Measurements from ENCODE around the gene ERMP1.
"Not testable (repeated sequence)": the region's sequence is repeated elsewhere in the genome, so short reads cannot be mapped to it uniquely, and the experiment has no call there.

ERMP1 gene

GRCh38 chr9:5818424-5819142, 14.3 kb downstream of the ERMP1 start:
- DNase-seq (ENCODE audit: low read depth in 2 of 2): no peak

- DNase-seq (ENCODE audit: low read depth in 2 of 2): no peak
These were observed 15.1 kb downstream of the ERMP1 start for GRCh38 chr9:5817862-5818261.

GRCh38 chr9:5815461-5815860, 17.5 kb downstream of the ERMP1 start:
- DNase-seq (ENCODE audit: low read depth in 2 of 2): no peak

DNA sequence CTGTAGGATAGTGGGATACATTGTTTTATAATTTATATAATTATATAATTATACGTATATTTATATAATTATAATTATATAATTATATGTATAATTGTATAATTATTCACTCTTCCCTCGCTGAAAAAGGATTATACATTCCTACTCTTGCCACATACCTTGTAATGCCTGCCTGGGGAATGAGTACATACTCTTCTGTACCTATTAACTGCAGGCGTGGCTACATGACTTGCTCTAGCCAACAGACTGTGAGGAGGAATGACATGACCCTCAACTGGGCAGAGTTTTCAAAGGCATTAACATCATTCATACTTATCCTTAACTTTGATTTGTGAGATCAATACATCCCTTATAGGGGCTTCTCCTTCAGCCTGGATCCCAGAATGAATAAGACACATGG, 19.1 kb downstream of the ERMP1 start:
- DNase-seq (ENCODE audit: low read depth in 2 of 2): no peak

GRCh38 chr9:5811751-5812150, 21.2 kb downstream of the ERMP1 start:
- DNase-seq (ENCODE audit: low read depth in 2 of 2): no peak

- DNase-seq (ENCODE audit: low read depth in 2 of 2): no peak
These were observed 27.4 kb downstream of the ERMP1 start for GRCh38 chr9:5805478-5805877.

GRCh38 chr9:5801739-5802113, 31.2 kb downstream of the ERMP1 start:
- DNase-seq (ENCODE audit: low read depth in 2 of 2): no peak

DNA sequence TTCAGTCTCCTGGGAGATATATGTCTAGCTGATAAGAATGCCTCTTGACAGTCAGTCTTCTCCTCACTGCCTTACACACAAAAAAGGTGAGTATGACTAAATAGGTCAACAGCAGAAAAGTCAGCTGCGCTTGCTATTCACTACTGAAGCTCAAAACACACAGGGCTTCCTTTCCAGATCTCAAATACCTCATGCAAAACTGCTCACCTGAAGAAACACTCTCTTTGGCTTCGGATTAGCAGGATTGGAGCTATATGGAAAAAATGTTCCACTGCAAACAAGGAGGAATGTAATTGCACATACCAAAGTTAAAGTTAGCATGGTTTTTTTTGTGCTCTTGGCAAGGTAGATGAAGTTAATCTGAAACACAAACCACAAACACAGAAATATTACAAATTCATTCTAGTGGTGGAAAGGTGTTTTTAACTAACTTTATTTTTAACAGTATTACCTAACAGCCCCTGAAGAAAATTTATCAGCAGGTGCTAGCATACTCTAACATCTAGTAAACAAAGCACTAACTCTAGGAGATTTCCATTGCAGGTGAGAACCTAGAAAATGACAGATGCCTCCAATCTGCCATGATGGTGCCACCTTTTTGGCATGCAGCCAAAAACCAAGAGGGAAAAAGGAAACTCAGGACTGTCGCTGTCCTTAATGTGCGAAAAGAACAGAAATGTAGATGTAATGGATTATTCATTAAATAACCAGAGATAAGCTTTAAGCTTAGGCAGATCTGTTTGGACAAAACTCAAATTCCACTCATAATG, 31.8 kb downstream of the ERMP1 start:
- no peak for DNase-seq (ENCODE audit: low read depth in 2 of 2)

DNA sequence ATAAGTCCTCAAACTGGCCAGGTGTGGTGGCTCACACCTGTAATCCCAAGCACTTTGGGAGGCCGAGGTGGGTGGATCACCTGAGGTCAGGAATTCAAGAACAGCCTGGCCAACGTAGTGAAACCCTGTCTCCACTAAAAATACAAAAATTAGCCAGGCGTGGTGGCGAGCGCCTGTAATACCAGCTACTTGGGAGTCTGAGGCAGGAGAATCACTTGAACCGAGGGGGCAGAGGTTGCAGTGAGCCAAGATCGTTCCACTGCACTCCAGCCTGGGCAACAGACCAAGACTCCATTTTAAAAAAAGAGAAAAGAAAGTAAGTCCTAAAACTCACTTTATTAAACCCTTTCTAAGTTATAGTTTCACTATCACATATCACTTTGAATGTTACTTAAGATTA, 32.5 kb downstream of the ERMP1 start:
- not testable (repeated sequence) for DNase-seq (ENCODE audit: low read depth in 2 of 2)

- DNase-seq (ENCODE audit: low read depth in 2 of 2): no peak
These were observed 33.6 kb downstream of the ERMP1 start for GRCh38 chr9:5799314-5799713.

DNA sequence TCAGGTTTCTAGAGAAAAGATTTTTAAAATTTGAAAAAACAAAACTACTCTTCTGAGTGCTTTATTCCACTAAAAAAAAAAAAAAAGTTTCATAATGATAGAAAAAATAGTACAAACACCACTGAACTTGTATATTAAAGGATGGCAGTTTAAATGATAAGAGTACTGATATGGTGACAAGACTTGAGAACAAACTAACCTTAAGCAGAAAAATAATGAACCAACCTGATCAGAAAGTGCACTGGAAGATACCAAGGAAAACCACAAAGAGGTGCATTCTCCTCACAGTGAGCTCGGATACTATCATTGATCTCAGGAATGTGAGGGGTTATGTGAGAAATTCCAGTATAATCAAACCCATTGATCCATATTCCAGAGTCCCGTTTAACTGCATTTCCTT, 34.3 kb downstream of the ERMP1 start:
- DNase-seq (ENCODE audit: low read depth in 2 of 2): no peak

DNA sequence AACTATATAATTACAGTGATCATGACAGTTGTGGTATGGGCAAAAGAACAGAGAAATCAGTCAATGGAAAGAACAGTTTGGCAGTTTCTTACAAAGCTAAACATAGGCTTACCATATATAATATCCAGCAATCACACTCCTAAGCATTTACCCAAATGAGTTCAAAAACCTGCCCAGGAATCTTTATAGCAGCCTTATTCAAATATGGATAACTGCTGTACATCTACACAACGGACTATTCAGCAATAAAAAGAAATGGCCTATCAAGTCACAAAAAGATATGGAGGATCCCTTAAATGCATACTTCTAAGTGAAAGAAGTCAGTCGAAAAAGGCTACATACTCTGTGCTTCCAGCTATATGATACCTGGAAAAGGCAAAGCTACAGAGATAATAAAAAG, 36.6 kb downstream of the ERMP1 start:
- no peak for DNase-seq (ENCODE audit: low read depth in 2 of 2)

DNA sequence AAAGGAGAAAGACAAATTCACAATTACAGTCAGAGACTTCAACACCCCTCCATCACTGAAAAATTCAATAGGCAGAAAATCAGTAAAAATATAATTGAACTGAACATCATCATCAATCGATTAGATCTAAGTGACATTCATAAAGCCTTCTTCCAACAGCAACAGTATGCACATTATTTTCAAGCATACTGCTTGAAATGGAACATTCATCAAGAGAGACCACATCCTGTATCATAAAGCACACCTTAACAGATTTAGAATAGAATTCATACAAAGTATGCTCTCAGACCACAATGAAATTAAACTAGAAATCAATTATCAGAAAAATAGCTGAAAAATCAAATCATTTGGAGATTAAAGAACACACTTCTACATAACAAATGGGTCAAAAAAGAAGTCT, 39.1 kb downstream of the ERMP1 start:
- DNase-seq (ENCODE audit: low read depth in 2 of 2): no peak

DNA sequence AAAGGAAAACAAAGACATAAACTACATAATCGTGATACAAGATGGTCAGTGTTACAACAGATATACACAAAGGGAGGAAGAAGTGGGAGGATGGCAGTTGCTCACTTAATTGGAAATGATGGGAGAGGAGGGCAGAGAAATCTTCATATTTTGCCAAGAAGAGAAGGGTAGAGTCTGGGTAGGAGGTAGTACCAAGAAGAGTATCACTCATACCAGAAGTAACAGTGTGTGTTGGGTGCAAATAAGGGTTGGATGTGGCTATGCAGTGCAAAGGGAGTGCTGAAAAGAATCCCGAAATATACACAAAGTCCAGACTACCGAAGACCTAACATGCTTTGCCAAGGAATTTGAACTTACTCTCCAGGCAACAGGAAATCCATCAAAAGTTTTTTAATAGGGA, 41.0 kb downstream of the ERMP1 start:
- no peak for DNase-seq (ENCODE audit: low read depth in 2 of 2)

DNA sequence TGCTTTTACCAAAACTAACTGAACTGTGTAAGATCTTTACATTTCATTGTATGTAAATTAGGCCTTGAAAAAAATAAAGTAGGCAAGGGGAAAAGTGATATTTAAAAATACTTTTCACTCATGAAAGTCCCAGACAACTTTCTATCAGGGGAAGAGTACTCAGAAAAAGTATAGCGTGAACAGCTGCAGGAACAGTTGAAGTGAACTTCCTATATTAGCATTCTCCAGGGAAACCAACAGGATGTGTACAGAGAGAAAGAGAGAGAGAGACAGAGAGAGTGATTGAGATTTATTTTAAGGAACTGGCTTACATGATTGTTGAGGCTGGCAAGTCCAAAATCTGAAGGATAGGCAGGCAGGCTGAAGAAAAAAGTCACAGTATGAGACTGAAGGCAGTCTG, 42.0 kb downstream of the ERMP1 start:
- no peak for DNase-seq (ENCODE audit: low read depth in 2 of 2)

DNA sequence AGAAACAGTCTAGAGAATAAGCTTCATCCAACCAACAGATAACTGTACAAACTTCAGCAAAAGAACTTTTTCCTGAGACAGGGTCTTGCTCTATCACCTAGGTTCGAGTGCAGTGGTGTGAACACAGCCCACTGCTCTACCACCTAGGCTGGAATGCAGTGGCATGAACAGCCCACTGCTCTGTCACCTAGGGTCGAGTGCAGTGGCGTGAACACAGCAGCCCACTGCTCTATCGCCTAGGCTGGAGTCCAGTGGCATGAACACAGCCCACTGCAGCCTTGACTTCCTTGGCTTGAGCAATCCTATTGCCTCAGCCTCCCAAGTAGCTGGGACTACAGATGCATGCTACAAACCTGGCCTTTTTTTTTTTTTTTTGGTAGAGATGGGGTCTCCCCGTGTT, 43.4 kb downstream of the ERMP1 start:
- no peak for DNase-seq (ENCODE audit: low read depth in 2 of 2)

DNA sequence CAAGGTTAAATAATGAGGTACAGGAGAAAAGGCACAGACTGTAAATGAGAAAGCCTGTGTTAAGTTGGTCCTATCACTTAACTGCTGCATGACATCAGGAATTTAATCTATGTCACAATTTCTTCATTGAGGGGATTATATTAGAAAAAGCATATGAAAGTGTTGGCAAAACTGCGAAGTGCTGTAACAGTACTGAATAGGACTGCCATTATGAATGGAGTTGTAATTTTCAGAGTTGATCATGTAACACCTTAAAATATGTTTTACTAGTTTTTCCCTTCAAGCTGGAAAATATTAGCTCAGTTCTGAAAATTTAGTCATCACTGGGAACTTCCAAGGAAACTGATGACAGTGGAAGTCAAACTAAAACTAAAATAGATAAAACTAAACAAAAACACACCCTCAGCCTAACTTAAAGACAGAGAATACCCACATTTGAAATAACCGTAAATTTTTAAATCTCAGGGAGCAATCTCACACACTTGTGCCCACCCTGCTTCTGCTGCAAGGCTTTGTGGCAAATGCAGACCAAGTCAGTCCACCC, 45.1 kb downstream of the ERMP1 start:
- no peak for DNase-seq (ENCODE audit: low read depth in 2 of 2)

DNA sequence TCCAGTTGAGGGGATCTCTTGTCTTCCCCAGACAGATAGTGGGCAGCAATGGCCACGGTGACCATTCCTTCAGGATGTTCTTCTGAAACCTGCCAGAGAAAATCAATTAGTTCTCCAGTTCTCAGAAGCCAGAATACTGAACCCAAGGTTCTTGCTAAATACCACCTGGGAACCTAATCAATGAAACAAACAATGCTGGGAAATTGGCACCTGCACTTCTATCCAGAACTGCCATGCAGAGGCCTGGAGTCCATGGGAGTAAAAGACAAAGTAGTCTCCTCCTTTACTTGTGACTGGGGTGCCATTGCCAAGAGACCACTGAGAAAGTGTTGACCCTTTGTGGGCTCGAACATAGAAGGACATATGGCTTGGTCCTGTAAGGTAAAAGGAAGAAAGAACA, 45.7 kb downstream of the ERMP1 start:
- no peak for DNase-seq (ENCODE audit: low read depth in 2 of 2)

GRCh38 chr9:5786370-5787127, 46.4 kb downstream of the ERMP1 start:
- DNase-seq (ENCODE audit: low read depth in 2 of 2): no peak

DNA sequence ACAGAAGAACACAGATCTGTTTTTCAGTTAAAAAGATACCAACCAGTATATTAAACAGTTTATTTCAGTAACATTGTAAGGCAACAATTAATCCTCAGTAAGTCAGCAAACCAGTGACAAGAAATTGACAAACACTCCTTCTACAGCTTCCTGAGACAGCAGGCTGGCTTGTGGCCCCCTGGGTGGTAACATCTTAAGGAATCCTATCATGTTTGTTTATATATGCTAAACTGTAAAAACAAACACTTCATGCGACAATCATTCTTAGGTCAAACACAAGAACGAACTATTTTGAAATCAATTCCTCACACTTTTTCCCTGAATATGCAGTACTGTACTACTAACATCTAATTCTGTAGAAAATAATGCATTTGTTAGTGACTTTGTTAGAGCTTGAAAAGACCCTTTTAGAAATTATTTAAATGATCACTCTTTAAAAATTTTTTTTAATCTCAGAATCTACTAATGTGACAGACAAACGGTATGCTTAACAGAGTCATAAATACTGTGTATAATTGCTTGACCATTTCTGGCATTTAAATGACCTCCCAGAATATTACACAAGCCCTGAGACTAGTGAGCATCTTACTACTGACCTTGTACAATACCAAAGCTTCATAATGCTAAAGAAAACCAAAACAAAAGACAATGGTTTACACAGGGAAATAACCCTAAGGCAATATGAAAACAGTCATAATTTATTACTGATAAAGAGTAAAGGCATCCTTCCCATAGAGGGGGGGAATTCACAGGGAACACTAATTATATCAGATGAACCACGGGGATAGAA, 48.2 kb downstream of the ERMP1 start:
- no peak for DNase-seq (ENCODE audit: low read depth in 2 of 2)

GRCh38 chr9:5783982-5784381, 48.9 kb downstream of the ERMP1 start:
- no peak for DNase-seq (ENCODE audit: low read depth in 2 of 2)

GRCh38 chr9:5783420-5783819, 49.5 kb downstream of the ERMP1 start:
- DNase-seq (ENCODE audit: low read depth in 2 of 2): not testable (repeated sequence)

Measured in stimulated activated CD4-positive, alpha-beta T cell treated with anti-CD3 and anti-CD28 coated beads, Interleukin-4, amount 100 ng/mL, for 48 hours (primary cell).